ENCODE measurements around the gene KIF5B. TPM values are rescaled to one million over a fixed set of nuclear protein-coding genes. Genes with fewer than 3 reads are reported as not detected.

The KIF5B gene
- total and polyA plus RNA-seq, 2 donors (not counting 3 experiments of a cell fraction or from before 2014, with no cell fraction given), result 24.7 to 159 TPM

DNA sequence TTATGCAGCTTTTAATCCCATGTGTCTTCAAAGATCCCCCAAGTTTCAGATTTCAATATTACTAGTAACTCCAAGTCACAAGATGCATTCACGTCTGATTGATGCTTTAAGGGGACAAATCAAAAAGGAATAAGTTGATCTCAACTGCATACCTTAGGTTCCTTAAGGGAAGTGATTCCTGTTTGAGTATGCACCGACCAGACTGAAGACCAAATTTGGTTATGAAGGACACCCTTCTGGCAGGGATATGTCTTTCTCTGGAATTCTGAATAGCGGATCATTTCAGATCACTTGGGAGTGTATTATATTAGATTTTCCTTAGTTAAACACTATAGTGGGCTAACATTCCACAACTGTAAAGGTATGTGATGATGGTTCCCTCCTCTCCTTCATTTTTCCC is 4.3 kb downstream of the KIF5B start:
- no peak overlapping the region for H3K9ac ChIP-seq (replicated peaks; ENCODE audit: extremely low read depth, insufficient read depth, low read length)
- ChIA-PET CTCF (interaction anchor here (0.7 to 2.5 kb wide), 4 partner anchors 119 to 159 kb away, joined by 3 to 9 read pairs (median 4); no protein-coding TSS in a partner anchor), POLR2A (no interaction called here)
- FAIRE-seq, result no peak
- intact Hi-C loops (cut with micrococcal nuclease), result loop anchor here (5.0 kb wide), 1 partner anchor 295 kb away; the partner anchor contains the start of gene EPC1
- H3K79me2 ChIP-seq (ENCODE audit: control insufficient read depth, insufficient read depth, low read length), result peaks cover 93% of the 10 kb centered on the region
- no peak for DNase-seq (ENCODE audit: low read depth, low spot score)
- TF ChIP-seq GATA2 (IDR thresholded peaks at IDR 0.05; ENCODE audit: insufficient read depth, insufficient read length, low read depth, low read length), result no peak
- TF ChIP-seq POLR2AphosphoS5 (IDR thresholded peaks at IDR 0.05; ENCODE audit: insufficient read depth, low read depth, low read length), result no peak
- no peak for TF ChIP-seq JUN (IDR thresholded peaks at IDR 0.05; ENCODE audit: borderline replicate concordance, insufficient read depth, insufficient read length, low read depth)
- TF ChIP-seq MYC (IDR thresholded peaks at IDR 0.05; ENCODE audit: low read depth, low read length), result no peak
- TF ChIP-seq EZH2 (IDR thresholded peaks at IDR 0.05; ENCODE audit: borderline replicate concordance, low read depth, low read length, severe bottlenecking), result no peak
- TF ChIP-seq FOS (IDR thresholded peaks at IDR 0.05; ENCODE audit: borderline replicate concordance, insufficient read depth, low read length), result no peak
- TF ChIP-seq, protein P1, sequence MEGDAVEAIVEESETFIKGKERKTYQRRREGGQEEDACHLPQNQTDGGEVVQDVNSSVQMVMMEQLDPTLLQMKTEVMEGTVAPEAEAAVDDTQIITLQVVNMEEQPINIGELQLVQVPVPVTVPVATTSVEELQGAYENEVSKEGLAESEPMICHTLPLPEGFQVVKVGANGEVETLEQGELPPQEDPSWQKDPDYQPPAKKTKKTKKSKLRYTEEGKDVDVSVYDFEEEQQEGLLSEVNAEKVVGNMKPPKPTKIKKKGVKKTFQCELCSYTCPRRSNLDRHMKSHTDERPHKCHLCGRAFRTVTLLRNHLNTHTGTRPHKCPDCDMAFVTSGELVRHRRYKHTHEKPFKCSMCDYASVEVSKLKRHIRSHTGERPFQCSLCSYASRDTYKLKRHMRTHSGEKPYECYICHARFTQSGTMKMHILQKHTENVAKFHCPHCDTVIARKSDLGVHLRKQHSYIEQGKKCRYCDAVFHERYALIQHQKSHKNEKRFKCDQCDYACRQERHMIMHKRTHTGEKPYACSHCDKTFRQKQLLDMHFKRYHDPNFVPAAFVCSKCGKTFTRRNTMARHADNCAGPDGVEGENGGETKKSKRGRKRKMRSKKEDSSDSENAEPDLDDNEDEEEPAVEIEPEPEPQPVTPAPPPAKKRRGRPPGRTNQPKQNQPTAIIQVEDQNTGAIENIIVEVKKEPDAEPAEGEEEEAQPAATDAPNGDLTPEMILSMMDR (IDR thresholded peaks at IDR 0.05; ENCODE audit: extremely low read depth in 1 of 2, insufficient read depth in 1 of 2, low read depth in 1 of 2, low read length in 2 of 2), result no peak
- TF ChIP-seq, protein P2, sequence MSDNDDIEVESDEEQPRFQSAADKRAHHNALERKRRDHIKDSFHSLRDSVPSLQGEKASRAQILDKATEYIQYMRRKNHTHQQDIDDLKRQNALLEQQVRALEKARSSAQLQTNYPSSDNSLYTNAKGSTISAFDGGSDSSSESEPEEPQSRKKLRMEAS (IDR thresholded peaks at IDR 0.05; ENCODE audit: insufficient read depth, insufficient read length), result no peak
- no peak for TF ChIP-seq POLR2A (IDR thresholded peaks at IDR 0.05; ENCODE audit: low read depth, low read length)
- peak overlapping the region; percentile 87 for H3K4me2 ChIP-seq (ENCODE audit: insufficient read depth, low read length)
- no TSS peak for BruUV-seq (replicated peaks)
- no peaks in the 10 kb centered on the region for H3K27me3 ChIP-seq (ENCODE audit: control insufficient read depth in 2 of 2, insufficient read depth in 2 of 2, low read length in 2 of 2)
- dilution Hi-C loops (cut with MboI; ENCODE audit: extremely low pct_ligation_motif_present, low sequenced_read_pairs), result no loop called here
- H2AFZ ChIP-seq (ENCODE audit: low read depth, low read length), result no peak overlapping the region
- peaks cover 4 to 6% of the 10 kb centered on the region in 2 experiments for H3K36me3 ChIP-seq (ENCODE audit: control insufficient read depth in 2 of 2, extremely low read depth in 1 of 2, insufficient read depth in 2 of 2, low read length in 2 of 2)
- H3K9me1 ChIP-seq (replicated peaks; ENCODE audit: control insufficient read depth, extremely low read depth, insufficient read depth, low read length), result no peaks in the 10 kb centered on the region
- H4K20me1 ChIP-seq (replicated peaks; ENCODE audit: control insufficient read depth, extremely low read depth, insufficient read depth, low read length), result peaks cover 17% of the 10 kb centered on the region
- peaks cover 51% of the 10 kb centered on the region for H3K4me1 ChIP-seq (ENCODE audit: control insufficient read depth, extremely low read depth, insufficient read depth, low read length)
- H3K4me3 ChIP-seq (replicated peaks in 1 of 3; ENCODE audit: insufficient read depth in 1 of 3, low read depth in 1 of 3, low read length in 3 of 3), result peak overlapping the region in 1 of 3 experiments; percentile 98
- H3K9me3 ChIP-seq (replicated peaks; ENCODE audit: control insufficient read depth, insufficient read depth, low read length), result no peaks in the 10 kb centered on the region
- no peak overlapping the region for H3K27ac ChIP-seq (ENCODE audit: insufficient read depth, low read depth, low read length)
